Amniotic stem cell (primary cell): ENCODE measurements around the gene FAM162A.
A peak's percentile ranks its signal among the peaks of the same experiment; 100 is the strongest.
"Not testable (repeated sequence)": the region's sequence is repeated elsewhere in the genome, so short reads cannot be mapped to it uniquely, and the experiment has no call there.

Source experiments
- DNase-seq: peaks from one replicate; lab custom pipeline; 2025; lab: John Stamatoyannopoulos, UW

FAM162A gene

GRCh38 chr3:122383771-122384697 is at the start of gene FAM162A:
Gene FAM162A, plus strand, starts transcription at chr3:122384182. Its CDS starts 84 bp downstream, at chr3:122384266.
- peak; percentile 68 for DNase-seq

- no peak for DNase-seq
Observed at GRCh38 chr3:122342803-122343202, 41.2 kb upstream of the FAM162A start.

- DNase-seq, result no peak
Observed at GRCh38 chr3:122343654-122344053, 40.3 kb upstream of the FAM162A start.

GRCh38 chr3:122349171-122349570 is 34.8 kb upstream of the FAM162A start:
- no peak for DNase-seq

GRCh38 chr3:122350814-122351418 is 33.1 kb upstream of the FAM162A start:
- DNase-seq, result no peak

GRCh38 chr3:122351612-122352011 is 32.4 kb upstream of the FAM162A start:
- no peak for DNase-seq

- no peak for DNase-seq
Observed at GRCh38 chr3:122353215-122353614, 30.8 kb upstream of the FAM162A start.

- no peak for DNase-seq
Observed at GRCh38 chr3:122353893-122354401, 30.0 kb upstream of the FAM162A start.

- no peak for DNase-seq
Observed at GRCh38 chr3:122355612-122356011, 28.4 kb upstream of the FAM162A start.

GRCh38 chr3:122356402-122356801 is 27.6 kb upstream of the FAM162A start:
- DNase-seq, result no peak

GRCh38 chr3:122357828-122358702 is 25.9 kb upstream of the FAM162A start:
- no peak for DNase-seq

- DNase-seq, result no peak
Observed at GRCh38 chr3:122358703-122359032, 25.3 kb upstream of the FAM162A start.

- DNase-seq, result no peak
Observed at GRCh38 chr3:122362026-122362425, 22.0 kb upstream of the FAM162A start.

GRCh38 chr3:122364490-122364889 is 19.5 kb upstream of the FAM162A start:
- DNase-seq, result no peak

- DNase-seq, result no peak
Observed at GRCh38 chr3:122365073-122365472, 18.9 kb upstream of the FAM162A start.

- DNase-seq, result not testable (repeated sequence)
Observed at GRCh38 chr3:122365582-122366378, 18.2 kb upstream of the FAM162A start.

- no peak for DNase-seq
Observed at GRCh38 chr3:122366379-122366749, 17.6 kb upstream of the FAM162A start.

- no peak for DNase-seq
Observed at GRCh38 chr3:122374034-122374433, 9.9 kb upstream of the FAM162A start.

GRCh38 chr3:122377975-122378374 is 6.0 kb upstream of the FAM162A start:
- DNase-seq, result no peak

- peak; percentile 53 for DNase-seq
Observed at GRCh38 chr3:122382888-122383666, 905 bp upstream of the FAM162A start, which contains the start of gene MIX23. Gene MIX23, minus strand, starts transcription at chr3:122383231. Its CDS starts 7 bp downstream, at chr3:122383224.

- no peak for DNase-seq
Observed at GRCh38 chr3:122387709-122388108, 3.7 kb downstream of the FAM162A start.
